Endothelial cell of umbilical vein (primary cell): ENCODE measurements around the gene FRMD5.

ENCODE experiments used
- CTCF ChIP-seq, 2 donors: IDR thresholded peaks; 1 replicate in 1 of 2; 2 replicates in 1 of 2; pipeline ENCODE4 v1.5.1; 2011; ENCODE audit warnings: low read length in 2 of 2, mild to moderate bottlenecking in 2 of 2, moderate library complexity in 2 of 2, control low read depth in 1 of 2, inconsistent platforms in 1 of 2, low read depth in 1 of 2; ENCODE audit not compliant: insufficient read depth in 1 of 2; ENCODE audit errors: extremely low read depth in 1 of 2
- EZH2 ChIP-seq: IDR thresholded peaks from 2 replicates; pipeline ENCODE4 v1.6.1; 2012; ENCODE audit warnings: borderline replicate concordance, low read depth, mild to moderate bottlenecking, moderate library complexity, low read length, inconsistent platforms; ENCODE audit not compliant: severe bottlenecking
- POLR2A ChIP-seq: IDR thresholded peaks from 2 replicates; pipeline ENCODE4 v1.6.1; 2012; ENCODE audit warnings: low read depth, mild to moderate bottlenecking, control low read depth, low read length
- POLR2AphosphoS5 ChIP-seq: IDR thresholded peaks from 2 replicates; pipeline ENCODE4 v1.6.1; 2012; ENCODE audit warnings: low read depth, mild to moderate bottlenecking, control low read depth, low read length, moderate library complexity; ENCODE audit not compliant: insufficient read depth

- TF ChIP-seq EZH2 (no peak), CTCF (IDR thresholded peaks at IDR 0.05; ENCODE audit: extremely low read depth in 1 of 2, insufficient read depth in 1 of 2, low read depth in 1 of 2, low read length in 2 of 2) (no peak), POLR2A (no peak), POLR2AphosphoS5 (no peak)
Measured at GRCh38 chr15:43879386-43880355, 315.4 kb downstream of the FRMD5 start.
